T follicular helper cell (primary cell): Measurements from ENCODE around the gene IRAK3.
A peak's percentile ranks its signal among the peaks of the same experiment; 100 is the strongest.

Experiments used
- DNase-seq: peaks from one replicate; pipeline ENCODE4 v3.0.0-alpha.2; 2020; ENCODE audit warnings: low read depth
- total RNA-seq, 2 experiments: gene quantifications; one replicate each; lab custom pipeline; 2026; lab: John Stamatoyannopoulos, UW

The IRAK3 gene, protein sequence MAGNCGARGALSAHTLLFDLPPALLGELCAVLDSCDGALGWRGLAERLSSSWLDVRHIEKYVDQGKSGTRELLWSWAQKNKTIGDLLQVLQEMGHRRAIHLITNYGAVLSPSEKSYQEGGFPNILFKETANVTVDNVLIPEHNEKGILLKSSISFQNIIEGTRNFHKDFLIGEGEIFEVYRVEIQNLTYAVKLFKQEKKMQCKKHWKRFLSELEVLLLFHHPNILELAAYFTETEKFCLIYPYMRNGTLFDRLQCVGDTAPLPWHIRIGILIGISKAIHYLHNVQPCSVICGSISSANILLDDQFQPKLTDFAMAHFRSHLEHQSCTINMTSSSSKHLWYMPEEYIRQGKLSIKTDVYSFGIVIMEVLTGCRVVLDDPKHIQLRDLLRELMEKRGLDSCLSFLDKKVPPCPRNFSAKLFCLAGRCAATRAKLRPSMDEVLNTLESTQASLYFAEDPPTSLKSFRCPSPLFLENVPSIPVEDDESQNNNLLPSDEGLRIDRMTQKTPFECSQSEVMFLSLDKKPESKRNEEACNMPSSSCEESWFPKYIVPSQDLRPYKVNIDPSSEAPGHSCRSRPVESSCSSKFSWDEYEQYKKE
- total RNA-seq: 0.06 to 0.26 reads per million in 2 experiments

DNA sequence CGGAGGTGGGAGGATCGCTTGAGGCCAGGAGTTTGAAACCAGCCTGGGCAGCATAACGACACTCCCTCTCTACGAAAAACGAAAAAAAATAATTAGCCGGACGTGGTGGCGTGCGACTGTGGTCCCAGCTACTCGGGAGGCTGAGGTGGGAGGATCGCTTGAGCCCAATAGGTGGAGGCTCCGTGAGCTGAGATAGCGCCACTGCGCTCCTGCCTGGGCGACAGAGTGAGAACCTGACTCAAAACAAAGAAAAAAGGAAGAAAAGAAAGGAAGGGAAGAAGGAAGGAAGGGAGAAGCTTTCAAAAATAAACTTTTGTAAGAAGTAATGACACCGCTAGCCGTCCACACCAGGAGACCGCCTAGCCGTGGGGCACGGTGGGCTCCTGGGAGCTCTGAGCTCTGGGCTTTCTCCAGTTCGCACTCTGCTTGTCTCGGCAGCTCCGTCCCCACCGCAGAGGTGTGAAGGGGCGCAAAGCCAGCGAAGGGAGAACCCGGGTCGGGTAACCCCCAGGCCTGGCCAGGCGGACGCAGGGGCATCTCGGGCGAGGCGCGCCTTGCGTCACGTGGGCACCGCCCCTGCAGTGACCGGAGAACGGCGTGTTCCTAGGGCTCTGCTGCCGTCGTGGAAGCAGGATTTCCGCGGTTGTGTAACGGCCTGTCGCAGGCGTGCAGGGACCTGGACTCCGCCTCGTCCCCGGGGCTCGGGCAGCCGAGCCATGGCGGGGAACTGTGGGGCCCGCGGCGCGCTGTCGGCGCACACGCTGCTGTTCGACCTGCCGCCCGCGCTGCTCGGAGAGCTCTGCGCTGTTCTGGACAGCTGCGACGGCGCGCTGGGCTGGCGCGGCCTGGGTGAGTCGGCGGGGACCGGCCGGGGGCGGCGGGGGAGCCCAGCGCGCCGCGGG is at the start of gene IRAK3:
TSS of gene IRAK3 (plus strand) at position 631 of the 902 bp plus-strand sequence. CDS start at position 717, 86 bp downstream.
- DNase-seq: no peak

DNA sequence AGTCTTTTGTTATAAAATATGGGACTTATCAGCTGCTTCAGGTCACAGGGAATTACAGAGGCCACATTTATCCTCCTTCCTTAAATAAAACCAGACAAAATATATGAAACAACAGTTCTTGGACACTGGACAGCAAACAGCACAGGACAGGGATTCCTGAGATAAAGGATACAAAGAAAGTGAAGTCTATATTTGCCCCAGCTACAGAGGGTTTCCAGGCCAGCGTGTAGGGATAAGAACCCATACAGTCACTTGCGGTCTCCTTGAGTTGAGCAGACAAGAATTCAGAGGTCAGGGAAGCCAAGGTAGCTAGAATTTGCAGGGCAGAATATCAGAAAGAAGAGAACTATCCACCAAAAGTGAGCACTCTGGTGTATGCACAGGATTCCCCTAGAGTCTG is 49.7 kb upstream of the IRAK3 start:
- no peak for DNase-seq

DNA sequence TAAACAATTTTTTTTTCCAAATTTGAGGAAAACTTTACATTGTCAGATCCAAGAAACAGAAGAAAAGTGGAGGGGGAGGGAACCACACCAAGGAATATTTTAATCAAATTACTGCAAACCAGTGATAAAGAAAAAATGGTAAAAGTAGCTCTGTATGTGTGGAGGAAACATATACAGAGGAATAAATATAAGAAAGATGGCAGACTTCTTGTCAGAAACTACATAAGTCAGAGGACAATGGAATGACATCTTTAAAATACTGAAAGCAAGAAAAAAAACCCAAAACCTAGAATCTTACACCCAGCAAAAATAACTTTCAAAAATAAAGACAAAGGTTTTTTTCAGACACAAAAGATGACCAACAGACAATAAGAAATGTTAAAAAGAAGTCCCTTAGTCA is 48.3 kb upstream of the IRAK3 start:
- no peak for DNase-seq

DNA sequence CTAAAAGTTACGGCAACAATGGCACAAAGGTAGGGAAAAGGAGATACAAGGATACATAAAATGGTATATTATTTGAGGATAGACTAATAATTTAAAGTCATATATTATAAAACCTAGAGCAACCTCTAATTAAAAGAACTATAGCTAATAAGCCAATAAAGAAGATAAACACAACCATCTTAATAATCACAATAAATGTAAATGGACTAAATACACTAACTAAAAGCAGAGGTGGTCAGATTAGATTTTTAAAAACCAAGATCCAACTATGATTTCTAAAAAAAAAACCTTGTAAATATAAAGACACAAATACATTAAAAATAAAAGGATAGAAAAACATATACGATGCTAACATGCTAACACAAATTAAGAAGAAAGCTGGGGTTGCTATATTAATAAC is 47.7 kb upstream of the IRAK3 start:
- no peak for DNase-seq

DNA sequence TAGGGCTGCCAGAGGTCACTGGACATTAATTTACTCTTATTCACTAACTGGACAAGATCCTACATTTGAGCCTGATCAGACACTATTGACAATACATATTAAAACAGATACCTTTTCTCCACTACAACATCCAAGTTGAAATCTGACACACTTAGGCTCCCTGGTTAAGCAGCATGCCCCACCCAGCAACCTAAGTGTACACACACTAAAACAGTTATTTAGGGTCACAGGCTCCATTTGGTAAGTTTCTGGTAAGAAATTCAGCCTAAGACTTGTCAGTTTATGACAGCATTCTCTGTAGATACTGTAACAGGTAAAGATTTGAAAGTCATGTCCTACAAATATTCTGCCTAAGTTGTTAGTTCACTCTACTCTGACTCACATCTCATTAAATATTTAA is 46.2 kb upstream of the IRAK3 start:
- DNase-seq: no peak

DNA sequence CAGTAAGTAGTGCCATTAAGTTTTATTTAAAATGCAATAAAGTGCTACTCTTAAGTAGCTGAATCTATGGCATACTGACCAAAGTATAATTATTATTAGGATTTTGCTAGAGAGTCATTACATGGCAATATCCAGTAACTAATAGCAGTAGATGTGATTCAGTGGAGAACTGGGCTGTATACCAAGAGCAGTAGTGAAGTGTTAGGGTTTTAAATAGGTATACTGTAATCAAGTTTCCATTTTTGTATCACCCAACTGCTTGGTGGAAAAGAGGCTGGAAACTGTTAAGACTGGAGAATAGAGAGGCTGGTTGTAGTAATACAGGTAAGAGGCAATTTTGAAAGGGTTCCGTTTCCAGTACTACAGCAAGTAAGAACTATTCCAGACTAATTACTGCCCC is 45.1 kb upstream of the IRAK3 start:
- no peak for DNase-seq

DNA sequence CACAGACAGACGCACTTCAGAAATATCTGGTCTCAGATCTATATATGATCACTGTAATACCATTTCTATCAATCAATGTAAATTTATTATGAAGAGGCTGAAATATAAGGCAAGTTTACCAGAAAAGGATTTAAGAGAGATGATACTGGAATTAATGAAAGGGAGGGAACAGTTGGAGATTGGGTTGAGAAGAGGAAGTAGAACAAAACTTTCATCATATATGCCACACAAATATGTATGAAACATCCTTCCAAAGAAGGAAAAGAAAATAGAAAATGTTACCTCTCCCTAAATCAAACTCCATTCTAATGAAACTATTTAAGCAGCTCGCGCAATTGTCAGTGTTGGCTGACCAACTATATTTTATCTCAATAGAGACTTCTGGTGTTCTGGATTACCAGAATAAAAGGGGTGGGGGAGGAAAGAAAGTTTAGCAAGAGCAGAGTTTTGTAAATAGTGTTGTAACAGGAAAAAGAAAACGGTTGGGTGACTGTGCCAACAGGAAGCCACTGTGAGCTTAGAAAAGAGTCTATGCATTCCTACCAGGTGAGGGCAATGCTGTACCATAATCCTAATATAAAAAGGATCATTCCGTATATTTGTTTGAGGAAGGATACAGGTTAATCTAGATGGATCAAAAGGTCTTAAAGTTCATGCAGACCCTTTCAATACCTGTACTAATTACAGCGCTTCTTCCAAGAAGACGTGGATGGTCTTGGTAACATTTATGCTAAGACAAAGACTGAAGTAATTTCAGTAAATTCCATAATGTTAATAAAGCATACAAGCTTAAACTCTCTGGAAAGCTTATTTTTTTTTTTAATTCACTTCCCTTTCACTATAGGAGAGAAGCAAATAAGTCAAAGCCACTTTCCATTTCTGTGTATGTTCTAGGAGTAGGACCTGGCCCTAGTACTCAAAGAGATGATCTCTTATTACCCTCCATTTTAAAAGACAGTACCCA is 43.9 kb upstream of the IRAK3 start:
- DNase-seq: no peak

DNA sequence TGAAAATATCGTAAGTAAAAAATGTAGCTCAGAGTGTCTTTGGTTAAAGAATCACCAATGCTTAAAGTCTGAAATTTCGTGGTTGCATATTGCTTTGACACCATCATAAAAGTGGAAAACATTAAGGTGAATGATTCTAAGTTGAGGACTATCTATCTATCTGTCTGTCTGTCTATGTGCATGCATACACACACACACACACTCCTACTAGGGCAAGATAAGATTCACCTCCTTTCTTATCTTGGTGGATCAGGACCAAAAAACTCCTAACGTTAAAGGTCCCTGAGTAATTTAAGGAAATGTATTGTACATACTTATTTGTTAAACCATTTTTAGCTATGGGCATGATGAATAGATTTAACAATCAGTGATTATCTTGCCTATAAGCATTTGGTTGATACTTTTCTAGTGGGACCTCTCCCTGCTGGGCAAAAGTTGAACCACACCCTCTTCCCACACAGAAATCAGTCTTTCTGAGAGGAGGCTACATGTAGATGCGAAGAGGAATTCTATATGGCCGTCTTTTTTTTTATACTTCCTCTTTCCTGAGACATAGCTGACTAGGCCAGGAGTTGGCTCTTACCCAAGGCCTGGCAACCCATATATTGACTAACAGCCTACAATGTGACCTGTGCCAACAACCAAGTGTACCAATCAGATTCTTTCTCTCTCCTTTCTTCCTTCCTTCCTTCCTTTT is 39.2 kb upstream of the IRAK3 start:
- no peak for DNase-seq

DNA sequence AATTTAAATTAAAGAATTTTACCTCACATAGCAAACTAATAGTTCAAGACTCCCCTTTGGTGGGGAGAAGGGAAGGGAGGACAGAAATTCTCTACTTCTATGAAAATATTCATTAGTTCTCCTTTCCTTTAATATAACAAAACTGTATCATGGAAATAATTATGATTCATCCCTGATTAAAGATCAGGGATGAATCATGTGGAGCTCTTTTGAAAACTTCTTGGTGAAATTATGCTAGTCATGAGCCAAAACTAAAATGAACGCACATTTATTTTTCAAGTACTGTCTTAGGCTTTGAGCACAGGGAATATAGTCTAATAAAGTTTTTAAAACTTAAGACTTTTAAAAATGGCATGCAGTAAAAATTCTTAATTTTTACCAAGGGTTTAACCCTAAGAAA is 36.3 kb upstream of the IRAK3 start:
- DNase-seq: no peak

DNA sequence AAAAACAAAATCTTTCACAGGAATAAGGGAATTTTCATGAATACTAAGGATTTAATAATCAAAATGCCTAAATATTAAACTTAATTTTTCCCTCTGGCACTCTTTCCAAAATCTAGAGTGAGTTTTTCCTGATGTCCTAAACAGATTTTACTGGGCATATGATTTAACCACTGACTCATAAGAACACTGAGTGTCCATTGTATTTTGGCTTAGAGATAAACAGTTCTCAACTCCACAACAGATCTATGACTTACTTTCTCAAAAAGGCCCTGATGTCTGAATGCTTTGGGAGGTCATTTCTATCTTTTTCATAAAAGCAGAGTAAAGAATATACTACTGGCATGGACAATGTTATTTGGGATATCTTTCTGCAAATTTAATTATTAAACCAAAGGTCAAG is 34.2 kb upstream of the IRAK3 start:
- no peak for DNase-seq

DNA sequence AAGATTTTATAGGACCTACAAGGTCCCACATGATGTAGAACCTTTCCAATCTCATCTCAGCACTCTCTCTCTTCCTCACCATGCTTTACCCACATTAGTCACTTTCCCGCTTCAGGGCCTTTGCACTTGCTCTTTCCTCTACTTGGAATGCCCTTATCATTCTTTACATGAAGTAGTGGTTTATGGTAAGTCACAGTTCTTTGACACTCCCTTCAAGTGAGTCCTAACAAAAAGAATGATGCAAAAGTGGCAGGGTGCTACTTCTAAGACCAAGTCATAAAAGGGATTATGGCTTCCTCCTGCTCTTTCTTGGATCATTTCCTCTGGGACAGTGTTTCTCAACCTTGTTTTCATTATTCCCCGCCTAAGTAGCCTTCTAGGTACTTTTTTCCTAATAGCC is 32.4 kb upstream of the IRAK3 start:
- no peak for DNase-seq

DNA sequence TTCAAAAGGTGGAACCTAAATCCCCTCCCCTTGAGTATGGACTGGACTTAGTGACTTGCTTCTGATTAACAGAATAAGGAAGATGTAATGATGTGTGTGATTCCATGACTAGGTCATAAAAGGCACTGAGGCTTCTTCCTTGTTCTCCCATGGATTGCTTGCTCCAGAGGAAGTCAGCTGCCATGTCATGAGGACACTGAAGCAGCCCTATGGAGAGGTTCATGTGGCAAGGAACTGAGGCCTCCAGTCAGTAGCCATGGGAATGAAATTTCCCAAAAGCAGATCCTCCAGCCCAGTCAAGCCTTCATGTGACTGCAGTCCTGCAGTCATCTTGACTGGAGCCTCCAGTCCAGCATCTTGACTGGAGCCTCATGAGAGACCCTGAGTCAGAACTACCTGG is 29.9 kb upstream of the IRAK3 start:
- no peak for DNase-seq

DNA sequence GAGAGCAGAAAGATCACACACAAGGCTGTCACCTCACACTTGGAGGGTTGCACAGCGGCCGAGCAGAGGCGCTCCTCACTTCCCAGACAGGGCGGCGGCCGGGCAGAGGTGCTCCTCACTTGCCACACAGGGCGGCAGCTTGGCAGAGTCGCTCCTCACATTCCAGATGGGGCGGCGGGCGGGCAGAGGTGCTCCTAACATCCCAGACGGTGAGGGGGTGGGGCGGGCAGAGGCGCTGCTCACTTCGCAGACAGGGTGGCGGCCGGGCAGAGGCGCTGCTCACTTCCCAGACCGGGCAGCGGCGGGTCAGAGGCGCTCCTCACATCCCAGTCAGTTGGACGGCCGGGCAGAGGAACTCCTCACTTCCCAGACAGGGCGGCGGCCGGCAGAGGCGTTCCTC is 28.3 kb upstream of the IRAK3 start:
- DNase-seq: no peak

DNA sequence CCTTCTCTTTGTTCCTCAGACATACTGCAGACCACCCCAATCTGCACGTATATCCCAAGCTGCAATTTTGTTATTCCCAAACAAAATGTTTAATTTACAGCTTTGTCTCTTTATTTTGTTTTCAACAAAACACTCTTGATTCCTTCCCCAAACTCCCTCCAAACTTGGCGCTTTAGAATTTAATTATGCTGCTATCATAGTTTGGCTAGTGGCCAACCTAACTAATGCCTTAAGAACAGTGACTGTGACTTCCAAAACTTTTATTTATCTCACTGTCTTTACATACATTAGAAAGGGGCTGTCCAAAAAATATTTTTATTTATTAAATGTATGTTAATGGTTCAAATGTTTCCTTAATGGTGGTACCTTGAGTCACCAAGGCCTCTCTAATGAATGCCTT is 26.3 kb upstream of the IRAK3 start:
- DNase-seq: no peak

DNA sequence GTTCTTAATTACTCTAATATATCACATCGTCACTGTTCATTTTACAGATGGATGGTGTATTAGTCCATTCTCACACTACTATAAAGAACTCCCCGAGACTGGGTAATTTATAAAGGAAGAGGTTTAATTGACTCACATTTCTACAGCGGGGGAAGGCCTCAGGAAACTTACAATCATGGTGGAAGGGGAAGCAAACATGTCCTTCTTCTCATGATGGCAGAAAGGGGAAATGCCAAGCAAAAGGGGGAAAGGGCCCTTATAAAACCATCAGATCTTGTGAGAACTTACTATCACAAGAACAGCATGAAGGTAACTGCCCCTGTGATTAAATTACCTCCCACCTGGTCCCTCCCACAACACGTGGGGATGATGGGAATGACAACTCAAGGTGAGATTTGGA is 25.7 kb upstream of the IRAK3 start:
- no peak for DNase-seq

DNA sequence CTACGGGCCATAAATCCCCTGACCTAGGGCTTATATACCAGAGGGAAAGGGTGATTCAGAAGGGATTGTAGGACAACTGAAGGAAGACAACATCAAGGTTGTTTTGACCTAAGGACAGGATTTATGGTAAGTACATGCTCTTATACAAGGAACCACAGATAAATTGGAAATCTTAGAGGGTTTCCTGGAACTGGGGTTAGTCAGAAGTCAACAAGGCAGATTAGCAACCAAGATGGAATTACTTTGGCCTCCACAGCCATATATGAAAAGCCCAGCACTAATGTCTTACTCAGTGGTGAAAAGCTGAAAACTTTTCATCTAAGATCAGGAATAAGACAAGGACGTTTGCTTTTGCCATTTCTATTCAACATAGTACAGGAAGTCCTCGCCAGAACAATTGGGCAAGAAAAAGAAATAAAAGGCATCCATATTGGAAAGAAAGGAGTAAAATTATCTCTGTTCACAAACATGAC is 24.6 kb upstream of the IRAK3 start:
- no peak for DNase-seq

DNA sequence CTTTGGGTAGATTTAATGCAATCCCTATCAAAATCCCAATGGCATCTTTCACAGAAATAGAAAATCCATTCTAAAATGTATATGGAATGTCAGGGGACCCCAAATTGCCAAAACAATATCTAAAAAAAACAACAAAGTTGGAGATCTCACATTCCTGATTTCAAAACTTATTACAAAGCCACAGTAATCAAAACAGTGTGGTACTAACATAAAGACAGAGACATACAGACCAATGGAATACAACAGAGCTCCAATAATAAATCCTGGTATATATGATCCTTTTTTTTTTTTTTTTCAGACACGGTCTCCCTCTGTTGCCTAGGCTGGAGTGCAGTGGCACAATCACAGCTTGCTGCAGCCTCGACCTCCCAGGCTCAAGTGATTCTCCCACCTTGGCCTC is 23.9 kb upstream of the IRAK3 start:
- no peak for DNase-seq

DNA sequence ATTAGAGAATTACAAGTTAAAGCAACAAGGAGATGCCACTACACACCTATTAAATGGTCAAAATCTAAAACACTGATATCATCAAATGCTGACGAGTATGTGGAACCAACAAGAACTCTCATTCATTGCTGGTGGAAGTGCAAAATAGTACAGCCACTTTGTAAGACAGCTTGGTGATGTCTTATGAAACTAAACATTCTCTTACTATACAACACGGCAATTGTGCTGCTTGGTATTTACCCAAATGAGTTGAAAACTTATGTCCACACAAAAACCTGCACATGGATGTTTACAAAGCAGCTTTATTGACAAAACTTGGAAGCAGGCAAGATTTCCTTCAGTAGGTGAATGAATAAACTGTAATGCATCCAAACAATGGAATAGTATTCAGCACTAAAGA is 22.5 kb upstream of the IRAK3 start:
- DNase-seq: no peak

DNA sequence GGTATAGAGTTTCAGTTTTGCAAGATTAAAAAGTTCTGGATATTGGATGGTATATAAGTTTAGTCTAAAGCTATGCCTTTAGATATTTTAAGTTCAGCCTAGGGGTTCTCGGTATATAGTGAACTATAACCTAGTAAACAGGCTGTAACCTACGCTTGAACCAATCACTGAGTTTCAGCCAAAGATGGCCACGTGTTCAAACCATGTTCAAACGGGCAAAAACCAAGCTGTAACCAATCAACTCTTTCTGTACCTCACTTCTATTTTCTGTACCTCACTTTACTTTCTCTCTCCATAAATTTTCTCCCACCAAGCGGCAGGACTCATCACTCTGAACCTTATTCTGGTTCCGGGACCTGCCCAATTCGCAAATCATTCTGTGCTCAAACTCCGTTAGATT is 20.6 kb upstream of the IRAK3 start:
- DNase-seq: no peak

DNA sequence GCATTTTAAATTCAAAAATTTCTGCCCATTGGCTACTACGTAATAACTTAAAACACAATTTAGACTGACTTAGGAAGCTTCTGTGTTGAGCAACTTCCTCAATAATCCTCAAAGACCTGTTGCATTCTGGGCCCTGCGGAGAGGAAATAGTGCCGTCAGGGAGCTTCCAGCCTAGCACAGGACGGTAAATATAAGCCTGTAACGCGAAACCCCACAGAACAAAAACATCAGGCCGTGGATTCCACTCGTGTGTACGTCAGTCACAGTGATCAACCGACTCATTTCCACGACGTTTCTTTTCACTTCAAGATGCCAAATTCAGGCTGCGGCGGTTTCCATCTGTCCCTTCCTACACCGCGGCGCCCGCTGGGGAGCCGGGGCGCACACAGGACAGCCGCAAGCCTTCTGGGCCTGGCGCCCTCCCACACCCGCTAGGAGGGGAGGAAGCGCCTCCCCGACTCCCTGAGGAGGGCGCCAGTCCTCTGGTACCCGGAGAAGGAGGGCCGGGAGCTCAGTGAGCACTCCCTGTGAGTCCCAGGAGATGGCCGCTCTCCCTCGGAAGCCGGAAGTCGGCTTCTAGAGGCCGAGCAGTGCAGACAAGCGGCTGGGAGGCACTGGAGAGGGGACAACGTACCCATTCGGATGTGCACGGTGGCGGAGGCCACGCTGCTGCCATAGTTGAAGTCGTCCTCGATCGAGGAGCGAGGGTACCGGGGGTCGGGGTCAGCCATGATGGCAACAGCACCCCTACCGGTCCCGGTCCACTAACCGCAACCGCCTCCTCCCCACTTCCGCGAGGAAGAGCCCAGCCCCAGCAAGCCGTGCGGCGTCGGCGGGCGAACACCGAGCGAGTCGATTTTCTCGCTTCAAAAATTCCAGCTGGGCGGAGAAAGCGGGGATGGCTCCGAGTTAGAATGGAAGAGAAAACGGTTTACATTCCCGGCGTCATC is 19.5 kb upstream of the IRAK3 start, which contains the start of gene TMBIM4:
TSS of gene TMBIM4 (minus strand) at position 776 of the 950 bp plus-strand sequence. CDS start at position 731, 45 bp downstream.
- DNase-seq: peak; percentile 77
